HG02759 (cell line): Measurements from ENCODE around the gene GRIK5.
"Not testable (repeated sequence)": the region's sequence is repeated elsewhere in the genome, so short reads cannot be mapped to it uniquely, and the experiment has no call there.

Experiments
- ATAC-seq: cut with Tn5 transposase; IDR thresholded peaks from one replicate; pipeline ENCODE4 v1.9.1; 2021; ENCODE audit warnings: mild to moderate bottlenecking, moderate library complexity; ENCODE audit not compliant: unreplicated experiment

The GRIK5 gene

GRCh38 chr19:42053037-42053935 is 16.7 kb downstream of the GRIK5 start:
- no peak for ATAC-seq

GRCh38 chr19:42052241-42052863 is 17.7 kb downstream of the GRIK5 start:
- no peak for ATAC-seq

DNA sequence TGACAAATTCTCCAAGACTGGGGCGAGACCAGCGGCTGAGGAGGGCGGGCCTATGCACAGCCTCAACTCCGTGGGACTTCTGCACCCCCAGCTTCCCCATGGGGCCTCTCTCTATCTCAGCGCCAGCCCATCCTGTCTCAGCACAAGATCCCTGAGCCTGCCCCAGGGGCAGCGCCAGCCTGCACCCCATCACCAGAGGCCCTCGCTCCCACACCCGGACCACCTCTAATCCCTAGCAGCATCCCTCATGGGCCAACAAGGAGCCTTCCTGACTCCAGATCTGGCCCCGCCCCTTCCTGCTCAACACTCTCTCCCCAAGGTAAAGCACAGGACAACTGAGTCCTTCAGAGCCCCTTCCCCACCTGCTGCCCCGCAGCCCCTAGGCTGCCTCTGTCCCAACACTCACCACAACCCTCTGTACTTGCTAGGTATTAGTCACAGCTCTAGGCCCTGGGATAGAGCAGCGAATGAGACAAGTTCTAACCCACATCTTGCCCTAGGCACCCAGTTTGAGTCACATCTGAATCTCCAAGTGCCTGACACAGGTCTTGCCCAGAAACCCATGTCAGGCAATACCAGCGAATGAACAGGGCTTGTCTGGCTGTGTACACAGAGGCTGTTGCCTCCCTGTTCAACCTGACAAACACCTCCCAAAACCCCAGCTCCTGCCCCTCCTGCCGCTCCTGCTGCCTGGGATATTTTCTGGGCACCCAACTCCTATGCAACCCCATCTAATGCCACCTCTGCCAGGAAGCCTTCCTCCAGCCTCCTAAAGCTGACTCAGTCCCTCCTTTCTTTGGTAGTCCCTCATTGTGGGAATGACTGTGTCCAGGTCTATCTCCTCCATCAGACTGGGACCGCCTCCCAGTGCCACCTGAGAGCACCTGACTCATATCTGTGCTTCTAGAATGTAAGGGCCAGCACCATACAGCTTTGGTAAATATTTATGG is 18.6 kb downstream of the GRIK5 start:
- no peak for ATAC-seq

GRCh38 chr19:42048992-42049391 is 21.0 kb downstream of the GRIK5 start:
- ATAC-seq: no peak

GRCh38 chr19:42045575-42045974 is 24.4 kb downstream of the GRIK5 start:
- ATAC-seq: no peak

- no peak for ATAC-seq
Measured at GRCh38 chr19:42042455-42043170, 27.4 kb downstream of the GRIK5 start.

DNA sequence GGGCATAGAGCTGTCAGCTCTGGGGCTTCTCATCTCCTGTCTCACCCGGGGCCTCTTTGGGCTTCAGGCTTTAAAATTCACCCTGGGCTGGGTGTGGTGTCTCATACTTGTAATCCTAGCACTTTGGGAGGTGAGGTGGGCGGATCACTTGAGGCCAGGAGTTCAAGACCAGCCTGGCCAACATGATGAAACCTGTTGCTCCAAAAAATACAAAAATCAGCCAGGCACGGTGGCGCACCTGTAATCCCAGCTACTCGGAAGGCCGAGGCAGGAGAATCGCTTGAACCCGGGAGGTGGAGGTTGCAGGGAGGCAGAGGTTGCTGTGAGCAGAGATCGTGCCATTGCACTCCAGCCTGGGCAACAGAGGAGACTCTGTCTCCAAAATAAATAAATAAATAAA is 29.5 kb downstream of the GRIK5 start:
- ATAC-seq: not testable (repeated sequence)

GRCh38 chr19:42040031-42040430 is 30.0 kb downstream of the GRIK5 start:
- ATAC-seq: no peak

DNA sequence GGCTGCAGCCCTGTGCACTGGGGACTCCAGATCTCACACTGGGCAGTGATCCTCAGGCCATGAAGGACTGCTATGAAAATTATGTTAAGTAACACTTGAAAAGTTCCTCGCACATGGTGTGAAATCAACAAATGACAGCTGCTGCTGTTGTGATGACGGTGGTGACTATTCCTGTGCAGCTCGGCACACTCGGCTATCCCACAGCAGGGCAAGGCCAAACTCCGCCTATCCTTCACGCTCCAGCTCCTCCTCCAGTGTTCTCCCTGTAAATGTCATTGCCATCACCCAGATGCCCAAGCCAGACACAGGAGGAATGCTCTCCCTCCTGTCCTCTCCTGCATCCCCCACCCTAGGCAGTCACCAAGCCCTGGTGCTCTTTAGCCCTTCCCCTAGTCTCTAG is 31.3 kb downstream of the GRIK5 start:
- no peak for ATAC-seq

GRCh38 chr19:42037649-42038048 is 32.4 kb downstream of the GRIK5 start:
- no peak for ATAC-seq

DNA sequence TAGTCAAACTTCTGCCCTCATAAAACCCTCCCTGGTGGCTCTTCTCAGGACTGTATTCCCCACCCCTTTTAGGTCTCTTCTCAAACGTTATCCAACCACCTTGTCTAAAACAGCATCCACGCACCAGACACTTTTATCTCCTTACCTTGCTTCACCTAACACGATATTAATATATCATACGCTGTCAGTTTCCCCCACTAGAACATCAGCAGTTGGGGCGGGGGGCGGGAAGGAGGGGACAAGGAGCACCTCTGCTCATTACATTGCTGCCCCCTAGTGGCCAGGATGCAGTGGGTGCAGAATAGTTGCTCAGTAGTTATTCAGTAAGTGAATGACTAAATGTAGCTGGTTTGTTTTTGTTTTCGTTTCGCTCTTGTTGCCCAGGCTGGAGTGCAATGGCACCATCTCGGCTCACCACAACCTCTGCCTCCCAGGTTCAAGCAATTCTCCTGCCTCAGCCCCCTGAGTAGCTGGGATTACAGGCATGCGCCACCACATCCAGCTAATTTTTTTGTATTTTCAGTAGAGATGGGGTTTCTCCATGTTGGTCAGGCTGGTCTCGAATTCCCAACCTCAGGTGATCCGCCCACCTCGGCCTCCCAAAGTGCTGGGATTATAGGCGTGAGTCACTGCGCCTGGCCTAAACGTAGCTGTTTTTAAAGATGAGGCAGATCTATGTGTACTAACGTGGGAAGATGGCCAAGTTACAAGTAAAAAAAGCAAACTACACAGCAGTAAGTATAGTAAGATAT is 35.2 kb downstream of the GRIK5 start:
- ATAC-seq: not testable (repeated sequence)

DNA sequence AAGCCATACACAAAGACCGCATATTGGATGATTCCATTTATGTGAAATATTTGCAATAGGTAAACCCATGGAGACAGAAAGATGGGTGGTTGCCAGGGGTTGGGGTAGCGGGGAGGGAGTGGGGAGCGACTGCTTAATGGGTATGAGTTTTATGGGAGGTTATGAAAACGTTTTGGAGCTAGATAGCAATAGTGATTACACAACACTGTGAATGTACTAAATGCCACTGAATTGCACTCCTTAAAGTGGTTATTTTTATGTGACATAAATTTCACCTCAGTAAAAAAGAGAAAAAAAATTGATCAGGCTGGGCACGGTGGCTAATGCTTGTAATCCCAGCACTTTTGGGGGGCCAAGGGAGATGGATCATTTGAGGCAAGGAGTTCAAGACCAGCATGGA is 36.6 kb downstream of the GRIK5 start:
- ATAC-seq: no peak

- ATAC-seq: no peak
Measured at GRCh38 chr19:42032431-42032830, 37.6 kb downstream of the GRIK5 start.

GRCh38 chr19:42030645-42031440 is 39.2 kb downstream of the GRIK5 start:
- no peak for ATAC-seq

DNA sequence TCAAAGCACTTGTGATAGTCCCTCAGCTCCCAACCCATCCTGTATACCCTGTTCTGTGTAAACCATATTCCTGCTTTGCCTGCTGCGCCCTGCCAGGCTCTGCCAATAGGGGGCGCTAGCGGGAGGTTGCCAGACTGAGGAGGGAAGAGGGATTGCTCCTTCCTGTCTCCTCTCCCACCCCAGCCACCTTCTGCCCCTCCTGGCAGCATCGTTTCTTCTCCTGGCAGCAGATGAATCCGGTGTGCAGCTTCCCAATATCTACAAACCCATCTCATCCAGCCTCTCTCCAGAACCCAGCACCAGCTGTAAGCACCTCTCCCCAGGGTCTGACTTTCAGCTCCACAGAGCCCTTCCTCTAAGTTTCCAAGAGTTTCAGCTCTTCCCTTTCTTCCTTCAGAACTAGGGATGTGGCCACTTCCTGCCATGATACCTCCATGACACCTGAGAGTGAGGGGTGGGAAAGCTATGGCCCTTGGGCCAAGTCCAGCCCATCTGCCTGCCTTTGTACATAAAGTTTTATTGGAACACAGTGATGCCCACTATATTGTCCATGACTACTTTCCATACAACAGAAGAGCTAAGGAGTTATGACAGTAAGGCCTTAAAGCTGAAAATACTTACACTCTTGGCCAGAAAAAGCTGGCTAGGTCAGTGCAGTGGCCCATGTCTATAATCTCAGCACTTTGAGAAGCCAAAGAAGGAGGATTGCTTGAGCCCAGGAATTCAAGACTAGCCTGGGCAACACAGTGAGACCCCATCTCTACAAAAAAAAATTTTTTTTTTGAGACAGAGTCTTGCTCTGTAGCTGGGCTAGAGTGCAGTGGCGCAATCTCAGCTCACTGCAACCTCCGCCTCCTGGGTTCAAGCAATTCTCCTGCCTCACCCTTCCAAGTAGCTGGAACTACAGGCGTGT is 41.4 kb downstream of the GRIK5 start:
- ATAC-seq: no peak

GRCh38 chr19:42024622-42025111 is 45.3 kb downstream of the GRIK5 start:
- ATAC-seq: no peak

DNA sequence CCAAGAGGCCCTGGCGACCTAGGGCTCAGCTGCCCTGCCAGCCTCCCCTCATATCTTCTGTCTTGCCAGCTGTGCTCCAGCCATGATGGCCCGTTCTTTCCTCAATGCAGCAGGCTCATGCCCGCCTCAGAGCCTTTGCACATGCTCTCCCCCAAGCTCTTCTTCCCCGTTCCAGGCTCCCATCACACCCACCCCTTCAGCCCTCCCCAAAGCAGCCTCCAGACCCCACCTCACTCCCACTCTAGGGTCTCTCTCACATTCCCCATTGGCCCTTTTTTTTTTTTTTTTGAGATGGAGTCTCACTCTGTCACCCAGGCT is 46.1 kb downstream of the GRIK5 start:
- no peak for ATAC-seq
